ENCODE measurements around the gene FGF14. TPM values are rescaled to one million over a fixed set of nuclear protein-coding genes. Genes with fewer than 3 reads are reported as not detected.

FGF14 gene
- total RNA-seq, 1 donor from 2014 or later: not detected

DNA sequence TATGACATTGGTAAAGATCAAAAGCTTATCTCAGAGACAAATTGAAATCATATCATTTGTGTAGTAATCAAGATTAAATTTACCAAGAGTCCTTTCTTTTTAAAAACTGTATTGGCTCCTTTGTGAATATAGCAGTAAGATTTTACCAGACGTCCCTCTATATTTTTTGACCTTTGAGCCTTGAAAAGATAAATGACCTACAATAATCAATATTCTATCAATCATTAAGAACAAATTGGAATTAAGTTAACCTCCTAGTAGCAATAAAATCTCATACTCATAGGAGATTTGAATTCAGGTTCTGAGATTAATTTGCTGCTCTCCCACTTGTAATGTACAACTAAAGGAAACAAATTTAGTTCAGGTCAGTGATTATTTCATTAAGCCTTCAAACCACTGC, 78.3 kb downstream of the FGF14 start:
- no peak overlapping the region for H3K27ac Mint-ChIP-seq
- POLR2A ChIA-PET: no interaction called here
- TF ChIP-seq, protein P1, sequence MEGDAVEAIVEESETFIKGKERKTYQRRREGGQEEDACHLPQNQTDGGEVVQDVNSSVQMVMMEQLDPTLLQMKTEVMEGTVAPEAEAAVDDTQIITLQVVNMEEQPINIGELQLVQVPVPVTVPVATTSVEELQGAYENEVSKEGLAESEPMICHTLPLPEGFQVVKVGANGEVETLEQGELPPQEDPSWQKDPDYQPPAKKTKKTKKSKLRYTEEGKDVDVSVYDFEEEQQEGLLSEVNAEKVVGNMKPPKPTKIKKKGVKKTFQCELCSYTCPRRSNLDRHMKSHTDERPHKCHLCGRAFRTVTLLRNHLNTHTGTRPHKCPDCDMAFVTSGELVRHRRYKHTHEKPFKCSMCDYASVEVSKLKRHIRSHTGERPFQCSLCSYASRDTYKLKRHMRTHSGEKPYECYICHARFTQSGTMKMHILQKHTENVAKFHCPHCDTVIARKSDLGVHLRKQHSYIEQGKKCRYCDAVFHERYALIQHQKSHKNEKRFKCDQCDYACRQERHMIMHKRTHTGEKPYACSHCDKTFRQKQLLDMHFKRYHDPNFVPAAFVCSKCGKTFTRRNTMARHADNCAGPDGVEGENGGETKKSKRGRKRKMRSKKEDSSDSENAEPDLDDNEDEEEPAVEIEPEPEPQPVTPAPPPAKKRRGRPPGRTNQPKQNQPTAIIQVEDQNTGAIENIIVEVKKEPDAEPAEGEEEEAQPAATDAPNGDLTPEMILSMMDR (IDR thresholded peaks at IDR 0.05): no peak
- ATAC-seq (ENCODE audit: low read depth) (no peak), DNase-seq (no peak)
- H3K27me3 Mint-ChIP-seq: no peaks in the 10 kb centered on the region
- no peaks in the 10 kb centered on the region for H3K36me3 Mint-ChIP-seq (ENCODE audit: low read depth)
- no peaks in the 10 kb centered on the region for H3K4me1 Mint-ChIP-seq
- H3K4me3 Mint-ChIP-seq: no peak overlapping the region
- CTCF ChIA-PET: interaction anchor here (1.2 kb wide), 1 partner anchor 9 kb away, joined by 3 read pairs; no protein-coding TSS in a partner anchor
- intact Hi-C loops (cut with micrococcal nuclease): no loop called here
- H3K9me3 Mint-ChIP-seq: no peaks in the 10 kb centered on the region

DNA sequence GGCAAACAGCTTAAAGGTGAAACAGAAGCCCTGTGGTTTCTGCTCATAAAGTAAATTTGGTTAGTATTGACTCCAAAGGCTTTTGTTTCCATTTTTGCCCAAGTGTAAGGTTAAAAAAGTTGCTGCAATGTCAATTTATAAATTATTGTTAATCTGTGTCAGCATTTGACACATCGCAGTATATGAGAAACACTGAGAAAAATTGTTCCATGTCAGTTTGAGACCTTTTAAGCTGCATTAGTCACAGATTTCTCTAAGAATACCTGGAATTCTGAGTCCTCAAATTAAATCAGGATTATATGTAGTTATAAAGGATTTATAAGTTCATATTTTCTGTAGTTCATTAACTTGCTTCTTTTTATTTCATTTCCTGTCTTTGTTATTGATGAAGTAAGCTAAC, 78.8 kb downstream of the FGF14 start:
- Mint-ChIP-seq H3K27me3 (no peaks in the 10 kb centered on the region), H3K36me3 (ENCODE audit: low read depth) (no peaks in the 10 kb centered on the region), H3K9me3 (no peaks in the 10 kb centered on the region), H3K27ac (no peak overlapping the region), H3K4me3 (no peak overlapping the region), H3K4me1 (no peaks in the 10 kb centered on the region)
- no peak for DNase-seq
- CTCF ChIA-PET: interaction anchor here (1.2 kb wide), 1 partner anchor 8 kb away, joined by 3 read pairs; no protein-coding TSS in a partner anchor
- intact Hi-C loops (cut with micrococcal nuclease): no loop called here
- ATAC-seq (ENCODE audit: low read depth): no peak
- TF ChIP-seq, protein P1 (IDR thresholded peaks at IDR 0.05): no peak
- POLR2A ChIA-PET: no interaction called here

DNA sequence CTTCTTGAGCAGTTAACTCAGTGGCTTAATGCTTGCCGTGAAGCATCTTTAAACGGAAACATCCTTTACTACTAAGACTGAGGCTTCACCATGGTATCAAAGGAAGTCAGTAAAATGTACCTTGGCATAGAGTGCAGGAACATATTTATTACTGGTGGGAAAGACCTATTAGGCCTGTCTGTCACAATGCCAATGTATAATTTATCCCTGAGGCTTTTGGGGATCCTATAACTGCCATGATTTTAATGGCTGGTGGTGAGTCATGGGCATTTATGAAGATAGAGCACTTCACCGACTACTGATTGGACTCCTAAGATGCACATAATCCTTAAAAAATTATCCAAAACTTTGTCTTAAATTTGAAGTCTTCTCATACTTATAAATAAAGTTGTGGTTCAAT, 79.6 kb downstream of the FGF14 start:
- H3K4me3 Mint-ChIP-seq: no peak overlapping the region
- H3K27ac Mint-ChIP-seq: no peak overlapping the region
- intact Hi-C loops (cut with micrococcal nuclease): no loop called here
- TF ChIP-seq, protein P1 (IDR thresholded peaks at IDR 0.05): no peak
- CTCF ChIA-PET: interaction anchor here (1.2 kb wide), 1 partner anchor 8 kb away, joined by 3 read pairs; no protein-coding TSS in a partner anchor
- H3K36me3 Mint-ChIP-seq (ENCODE audit: low read depth): no peaks in the 10 kb centered on the region
- POLR2A ChIA-PET: no interaction called here
- H3K9me3 Mint-ChIP-seq: no peaks in the 10 kb centered on the region
- no peaks in the 10 kb centered on the region for H3K4me1 Mint-ChIP-seq
- H3K27me3 Mint-ChIP-seq: no peaks in the 10 kb centered on the region
- ATAC-seq (ENCODE audit: low read depth): no peak
- DNase-seq: no peak

DNA sequence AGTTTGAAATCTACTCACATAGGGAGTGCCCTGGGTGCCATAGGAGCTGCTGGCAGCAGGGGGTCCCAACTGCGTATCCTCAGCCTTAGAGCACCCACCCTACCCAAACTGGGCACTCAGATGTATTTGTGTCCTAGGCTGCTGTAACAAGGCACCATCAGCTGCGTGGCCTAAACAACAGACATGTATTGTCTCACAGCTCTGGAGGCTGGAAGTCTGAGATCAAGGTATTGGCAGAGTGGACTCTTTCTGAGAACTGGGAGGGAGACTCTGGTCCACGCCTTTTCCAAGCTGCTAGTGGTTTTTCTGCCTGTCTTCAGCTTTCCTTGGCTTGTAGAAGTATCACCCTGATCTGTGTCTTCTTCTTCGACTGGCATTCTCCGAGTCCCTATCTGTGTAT, 83.6 kb downstream of the FGF14 start:
- H3K36me3 Mint-ChIP-seq (ENCODE audit: low read depth): no peaks in the 10 kb centered on the region
- intact Hi-C loops (cut with micrococcal nuclease): no loop called here
- DNase-seq (no peak), ATAC-seq (ENCODE audit: low read depth) (no peak)
- H3K9me3 Mint-ChIP-seq: no peaks in the 10 kb centered on the region
- TF ChIP-seq, protein P1 (IDR thresholded peaks at IDR 0.05): no peak
- ChIA-PET CTCF (no interaction called here), POLR2A (no interaction called here)
- H3K27me3 Mint-ChIP-seq: no peaks in the 10 kb centered on the region
- no peak overlapping the region for H3K4me3 Mint-ChIP-seq
- H3K4me1 Mint-ChIP-seq: no peaks in the 10 kb centered on the region
- no peak overlapping the region for H3K27ac Mint-ChIP-seq

DNA sequence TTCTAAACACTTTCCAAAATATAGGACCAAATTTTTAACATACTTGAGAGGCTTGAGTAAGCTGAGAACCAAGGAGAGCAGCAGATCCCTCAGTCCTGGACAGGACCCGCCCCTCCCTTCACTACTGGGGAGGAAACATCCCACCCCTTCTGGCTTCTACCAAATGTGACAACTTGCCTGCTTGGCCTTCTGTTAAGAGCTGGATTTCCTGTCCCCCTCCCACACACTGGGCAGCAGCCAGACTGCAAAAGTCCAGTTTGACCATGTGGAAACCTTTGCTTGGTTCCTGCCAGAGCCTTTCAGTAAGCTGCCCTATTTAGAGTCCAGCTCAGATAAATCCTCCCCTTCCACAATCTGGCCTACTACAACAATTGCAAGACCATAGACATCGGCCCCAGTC, 84.3 kb downstream of the FGF14 start:
- ChIA-PET CTCF (no interaction called here), POLR2A (no interaction called here)
- intact Hi-C loops (cut with micrococcal nuclease): no loop called here
- TF ChIP-seq, protein P1 (IDR thresholded peaks at IDR 0.05): no peak
- DNase-seq (no peak), ATAC-seq (ENCODE audit: low read depth) (no peak)
- Mint-ChIP-seq H3K4me3 (no peak overlapping the region), H3K27me3 (no peaks in the 10 kb centered on the region), H3K27ac (no peak overlapping the region), H3K36me3 (ENCODE audit: low read depth) (no peaks in the 10 kb centered on the region), H3K9me3 (no peaks in the 10 kb centered on the region), H3K4me1 (no peaks in the 10 kb centered on the region)

All from activated B cell treated with CpG ODN at 0.5 μM for 24 hours (primary cell).